IMR-90 (cell line): ENCODE results near the gene PLXNA4. TPM values are rescaled to one million over a fixed set of nuclear protein-coding genes. Genes with fewer than 3 reads are reported as not detected.

Source experiments
- ATAC-seq: fragments of 200-7000 bp; cut with Tn5 transposase; 2 replicates; pipeline ENCODE4 v1.9.1; 2020; ENCODE audit warnings: low read depth, mild to moderate bottlenecking, moderate library complexity
- BruUV-seq: library from RNA; stranded (reverse); fragments of 400-500 nt; replicated peaks from 2 replicates; lab custom pipeline; 2021; lab: Mats Ljungman, UMichigan
- CTCF ChIA-PET: fragments of 300-600 bp; formaldehyde crosslinking; extraction: SDS; loops from one replicate; lab custom pipeline; 2021; ENCODE audit warnings: antibody characterized with exemption; lab: Yijun Ruan, JAX
- POLR2A ChIA-PET: fragments of 300-600 bp; sonication (Branson Sonifier 250); formaldehyde crosslinking; loops from one replicate; lab custom pipeline; 2022; ENCODE audit warnings: antibody characterized with exemption; ENCODE audit not compliant: unreplicated experiment; lab: Charles Lee
- DNase-seq: peaks from one replicate; pipeline ENCODE4 v3.0.0; 2013
- H2AFZ ChIP-seq: replicated peaks from 2 replicates; pipeline ENCODE3; 2013; ENCODE audit warnings: low read length, mild to moderate bottlenecking; ENCODE audit not compliant: poor library complexity
- H2AK5ac ChIP-seq: 2 replicates; pipeline ENCODE4 v1.6.1; 2013; ENCODE audit warnings: low read depth, low read length, inconsistent platforms
- H2AK9ac ChIP-seq: replicated peaks from 2 replicates; pipeline ENCODE3; 2013; ENCODE audit warnings: mild to moderate bottlenecking, low read depth, low read length, moderate library complexity; ENCODE audit not compliant: poor library complexity
- H2BK120ac ChIP-seq: 2 replicates; pipeline ENCODE4 v1.6.1; 2013; ENCODE audit warnings: low read depth, low read length, inconsistent platforms
- H2BK15ac ChIP-seq: 3 replicates; pipeline ENCODE4 v1.6.1; 2013; ENCODE audit warnings: low read depth, low read length, inconsistent platforms
- H2BK20ac ChIP-seq: 2 replicates; pipeline ENCODE4 v1.6.1; 2013; ENCODE audit warnings: low read depth, mild to moderate bottlenecking, inconsistent platforms, low read length, moderate library complexity
- H2BK5ac ChIP-seq: 2 replicates; pipeline ENCODE4 v1.6.1; 2013; ENCODE audit warnings: mild to moderate bottlenecking, low read depth, low read length, inconsistent platforms; ENCODE audit not compliant: poor library complexity, severe bottlenecking
- H3K14ac ChIP-seq: replicated peaks from 2 replicates; pipeline ENCODE4 v1.6.1; 2013; ENCODE audit warnings: low read depth, low read length, inconsistent platforms
- H3K18ac ChIP-seq: 2 replicates; pipeline ENCODE4 v1.6.1; 2013; ENCODE audit warnings: low read depth, low read length, control low read depth
- H3K23ac ChIP-seq: 2 replicates; pipeline ENCODE4 v1.6.1; 2013; ENCODE audit warnings: low read depth, low read length, inconsistent platforms
- H3K27ac ChIP-seq: 2 replicates; pipeline ENCODE4 v1.5.1; 2013; ENCODE audit warnings: mild to moderate bottlenecking, control low read depth, low read length; ENCODE audit not compliant: insufficient read depth
- H3K27me3 ChIP-seq: 2 replicates; pipeline ENCODE4 v1.6.1; 2013; ENCODE audit warnings: low read length; ENCODE audit not compliant: control insufficient read depth, insufficient read depth
- H3K36me3 ChIP-seq: 2 replicates; pipeline ENCODE4 v1.6.1; 2013; ENCODE audit warnings: low read length, mixed read lengths; ENCODE audit not compliant: control insufficient read depth, insufficient read depth
- H3K4ac ChIP-seq: 2 replicates; pipeline ENCODE4 v1.6.1; 2013; ENCODE audit warnings: low read depth, low read length, inconsistent platforms
- H3K4me1 ChIP-seq: 2 replicates; pipeline ENCODE4 v1.6.1; 2013; ENCODE audit warnings: low read length, mixed read lengths; ENCODE audit not compliant: control insufficient read depth, insufficient read depth
- H3K4me2 ChIP-seq: 2 replicates; pipeline ENCODE4 v1.6.1; 2013; ENCODE audit warnings: low read depth, mild to moderate bottlenecking, control low read depth, low read length, moderate library complexity
- H3K4me3 ChIP-seq: 2 replicates; pipeline ENCODE4 v1.5.1; 2013; ENCODE audit warnings: low read depth, mild to moderate bottlenecking, control low read depth, low read length, moderate library complexity; ENCODE audit not compliant: insufficient read depth
- H3K56ac ChIP-seq: 2 replicates; pipeline ENCODE4 v1.6.1; 2013; ENCODE audit warnings: low read length, inconsistent platforms; ENCODE audit not compliant: insufficient read depth; ENCODE audit errors: extremely low read depth
- H3K79me1 ChIP-seq, 2 experiments: 2 replicates each; pipeline ENCODE4 v1.6.1; 2013; ENCODE audit warnings: low read length in 2 of 2, inconsistent platforms in 1 of 2, low read depth in 1 of 2
- H3K9ac ChIP-seq: 2 replicates; pipeline ENCODE4 v1.6.1; 2013; ENCODE audit warnings: low read depth, low read length, control low read depth
- H3K9me1 ChIP-seq: 2 replicates; pipeline ENCODE4 v1.6.1; 2013; ENCODE audit warnings: low read length, inconsistent platforms; ENCODE audit not compliant: insufficient read depth
- H3K9me3 ChIP-seq: 2 replicates; pipeline ENCODE4 v1.6.1; 2013; ENCODE audit warnings: low read length; ENCODE audit not compliant: control insufficient read depth, insufficient read depth
- H4K20me1 ChIP-seq: 2 replicates; pipeline ENCODE4 v1.6.1; 2013; ENCODE audit warnings: low read length, inconsistent platforms; ENCODE audit not compliant: insufficient read depth
- H4K5ac ChIP-seq: 2 replicates; pipeline ENCODE4 v1.6.1; 2013; ENCODE audit warnings: mild to moderate bottlenecking, low read depth, low read length, control low read depth
- H4K8ac ChIP-seq, 2 experiments: 2 replicates each; pipeline ENCODE4 v1.6.1; 2013; ENCODE audit warnings: low read depth in 2 of 2, low read length in 2 of 2, control low read depth in 1 of 2, inconsistent platforms in 1 of 2
- H4K91ac ChIP-seq: 2 replicates; pipeline ENCODE4 v1.6.1; 2013; ENCODE audit warnings: low read depth, low read length, inconsistent platforms; ENCODE audit not compliant: insufficient read depth
- BHLHE40 ChIP-seq: fragments of 150-350 bp; IDR thresholded peaks from 2 replicates; pipeline ENCODE4 v1.6.1; 2016; ENCODE audit warnings: mild to moderate bottlenecking, low read depth, low read length
- CEBPB ChIP-seq: IDR thresholded peaks from 2 replicates; pipeline ENCODE4 v1.6.1; 2012; ENCODE audit warnings: low read depth, low read length, improper control_type of control experiment
- CHD1 ChIP-seq: IDR thresholded peaks from 2 replicates; pipeline ENCODE4 v1.6.1; 2012; ENCODE audit warnings: low read depth, low read length, improper control_type of control experiment
- CTCF ChIP-seq: conservative IDR thresholded peaks from 2 replicates; pipeline ENCODE4 v1.5.1; 2012; ENCODE audit warnings: mild to moderate bottlenecking, low read depth, low read length, improper control_type of control experiment
- ELK1 ChIP-seq: fragments of 150-350 bp; IDR thresholded peaks from 2 replicates; pipeline ENCODE4 v1.6.1; 2016; ENCODE audit warnings: low read depth, mild to moderate bottlenecking, low read length, moderate library complexity, borderline replicate concordance
- FOS ChIP-seq: fragments of 150-350 bp; IDR thresholded peaks from 2 replicates; pipeline ENCODE4 v1.6.1; 2016; ENCODE audit warnings: low read depth, low read length
- MAFK ChIP-seq: IDR thresholded peaks from 2 replicates; pipeline ENCODE4 v1.6.1; 2012; ENCODE audit warnings: low read depth, low read length, improper control_type of control experiment
- MAZ ChIP-seq: IDR thresholded peaks from 2 replicates; pipeline ENCODE4 v1.6.1; 2012; ENCODE audit warnings: low read depth, mild to moderate bottlenecking, low read length, improper control_type of control experiment, moderate library complexity, borderline replicate concordance
- MXI1 ChIP-seq: IDR thresholded peaks from 2 replicates; pipeline ENCODE4 v1.6.1; 2012; ENCODE audit warnings: low read depth, mild to moderate bottlenecking, low read length, moderate library complexity, borderline replicate concordance
- NFE2L2 ChIP-seq: fragments of 150-350 bp; IDR thresholded peaks from 2 replicates; pipeline ENCODE4 v1.6.1; 2016; ENCODE audit warnings: low read depth, mild to moderate bottlenecking, low read length
- POLR2A ChIP-seq: IDR thresholded peaks from 2 replicates; pipeline ENCODE4 v1.6.1; 2012; ENCODE audit warnings: mild to moderate bottlenecking, low read depth, low read length
- RAD21 ChIP-seq: IDR thresholded peaks from 2 replicates; pipeline ENCODE4 v1.6.1; 2012; ENCODE audit warnings: low read length, improper control_type of control experiment
- RCOR1 ChIP-seq: IDR thresholded peaks from 2 replicates; pipeline ENCODE4 v1.6.1; 2012; ENCODE audit warnings: mild to moderate bottlenecking, low read length, improper control_type of control experiment; ENCODE audit not compliant: insufficient replicate concordance
- RFX5 ChIP-seq: IDR thresholded peaks from 2 replicates; pipeline ENCODE4 v1.8.0; 2012; ENCODE audit warnings: low read depth, mild to moderate bottlenecking, low read length, moderate library complexity
- SMC3 ChIP-seq: fragments of 150-350 bp; IDR thresholded peaks from 2 replicates; pipeline ENCODE4 v1.6.1; 2016; ENCODE audit warnings: low read depth, mild to moderate bottlenecking, antibody characterized with exemption, low read length, moderate library complexity
- USF2 ChIP-seq: fragments of 150-350 bp; IDR thresholded peaks from 2 replicates; pipeline ENCODE4 v1.6.1; 2017; ENCODE audit warnings: mild to moderate bottlenecking, antibody characterized with exemption, low read length, low read depth
- WGBS, 2 experiments: methylation state at CpG; one replicate each; pipeline versions ENCODE4 v1.1.5 to v1.1.7; 2013; ENCODE audit warnings: missing lambda C conversion rate in 2 of 2; ENCODE audit not compliant: insufficient read length in 1 of 2; ENCODE audit errors: extremely low coverage in 2 of 2; 5-methylcytosine and 5-hydroxymethylcytosine counted together
- dilution Hi-C: fragments of 300-500 bp; cut with HindIII; formaldehyde crosslinking; loops from one replicate; pipeline ENCODE4 v1.14.3; 2018; ENCODE audit warnings: low sequenced_read_pairs; ENCODE audit not compliant: unreplicated experiment
- in situ Hi-C: fragments of 300-500 bp; cut with MboI; formaldehyde crosslinking; loops from 3 replicates; pipeline ENCODE4 v1.14.3; 2019; ENCODE audit warnings: low sequenced_read_pairs, inconsistent platforms, mixed read lengths
- intact Hi-C: fragments of 100-400 bp; cut with micrococcal nuclease; formaldehyde crosslinking; loops from 2 replicates; pipeline ENCODE4 v1.10.0; 2022
- polyA plus RNA-seq, 3 experiments: library from polyadenylated mRNA; depleted of rRNA; stranded (reverse); fragments of >200 nt; gene quantifications; 2 replicates each; pipeline ENCODE4 v1.2.3, GENCODE V29; 2012; ENCODE audit warnings: low replicate concordance in 1 of 3
- total RNA-seq: library from RNA; depleted of rRNA; stranded (reverse); fragments of >200 nt; gene quantifications from 2 replicates; pipeline ENCODE4 v1.2.3, GENCODE V29; 2012

The PLXNA4 gene
- total and polyA plus RNA-seq, 2 of the 4 experiments (the other 2 are of a cell fraction): under 0.01 TPM

GRCh38 chr7:132220060-132220459 is 356.2 kb downstream of the PLXNA4 start:
- H3K27me3 ChIP-seq: no peaks in the 10 kb centered on the region
- DNase-seq: no peak
- no peak overlapping the region for H2BK120ac ChIP-seq
- ATAC-seq: no peak
- in situ Hi-C loops: no loop called here
- H3K4me1 ChIP-seq: no peaks in the 10 kb centered on the region
- POLR2A ChIA-PET: no interaction called here
- CTCF ChIA-PET: no interaction called here
- no peaks in the 10 kb centered on the region for H3K9me3 ChIP-seq
- no CpG with 5 or more reads among the region's 1 CpG for WGBS, 2 experiments
- H4K20me1 ChIP-seq: no peaks in the 10 kb centered on the region
- TF ChIP-seq USF2 (no peak), NFE2L2 (no peak), CTCF (no peak), RAD21 (no peak), CHD1 (no peak), RCOR1 (no peak), CEBPB (no peak), MXI1 (no peak), BHLHE40 (no peak), FOS (no peak), RFX5 (no peak), POLR2A (no peak), MAZ (no peak), SMC3 (no peak), ELK1 (no peak), MAFK (no peak)
- H3K4me3 ChIP-seq: no peak overlapping the region
- no peak overlapping the region for H3K4me2 ChIP-seq
- no peak overlapping the region for H2AK5ac ChIP-seq
- no peak overlapping the region for H3K14ac ChIP-seq
- no peak overlapping the region for H4K91ac ChIP-seq
- no peak overlapping the region for H3K23ac ChIP-seq
- H3K9me1 ChIP-seq: no peaks in the 10 kb centered on the region
- H3K79me1 ChIP-seq: no peaks in the 10 kb centered on the region
- no peak overlapping the region for H2AK9ac ChIP-seq
- H3K27ac ChIP-seq: no peak overlapping the region
- H3K18ac ChIP-seq: no peak overlapping the region
- H3K4ac ChIP-seq: no peak overlapping the region
- no peak overlapping the region for H2BK15ac ChIP-seq
- no peak overlapping the region for H4K8ac ChIP-seq
- no peak overlapping the region for H2BK20ac ChIP-seq
- dilution Hi-C loops: no loop called here
- no peak overlapping the region for H3K56ac ChIP-seq
- H3K9ac ChIP-seq: no peak overlapping the region
- H3K36me3 ChIP-seq: no peaks in the 10 kb centered on the region
- H4K5ac ChIP-seq: no peak overlapping the region
- intact Hi-C loops: no loop called here
- BruUV-seq: no TSS peak
- no peak overlapping the region for H2BK5ac ChIP-seq
- no peak overlapping the region for H2AFZ ChIP-seq
